ENCODE measurements around the gene PPP4C.

Gene PPP4C

GRCh38 chr16:30083216-30084055, 7.6 kb downstream of the PPP4C start:
- no peak for DNase-seq

DNA sequence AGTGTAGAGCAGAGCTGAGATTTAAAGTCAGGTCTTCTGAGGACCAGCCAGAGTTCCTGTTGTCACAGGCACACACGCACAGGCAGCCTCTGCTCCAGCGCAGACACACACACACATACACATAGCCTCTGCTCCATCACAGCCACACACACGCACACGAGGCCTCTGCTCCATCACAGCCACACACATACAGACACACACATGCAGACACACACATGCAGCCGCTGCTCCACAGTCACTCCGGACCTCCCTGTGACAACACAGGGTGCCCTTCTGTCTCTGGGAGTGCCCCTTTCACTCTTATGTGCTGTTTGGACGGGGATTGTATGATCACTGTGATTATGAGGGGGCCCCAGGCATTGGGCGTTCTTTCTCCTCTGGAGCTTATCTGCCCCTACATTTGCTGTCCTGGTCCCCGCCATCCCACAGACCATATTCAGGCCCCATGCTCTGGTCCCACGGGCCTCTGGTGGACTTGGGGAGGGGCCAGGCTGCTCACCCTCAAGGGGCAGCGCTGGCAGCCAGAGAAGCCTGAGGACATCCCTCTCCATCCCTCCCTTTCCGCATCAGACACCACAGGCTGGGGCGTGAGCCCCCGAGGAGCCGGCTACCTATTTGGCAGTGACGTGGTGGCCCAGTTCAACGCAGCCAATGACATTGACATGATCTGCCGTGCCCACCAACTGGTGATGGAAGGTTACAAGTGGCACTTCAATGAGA, 8.5 kb downstream of the PPP4C start:
- no peak for DNase-seq

- DNase-seq = no peak
Measured at GRCh38 chr16:30084816-30085159, 9.0 kb downstream of the PPP4C start.

- DNase-seq = no peak
Measured at GRCh38 chr16:30085247-30085646, 9.5 kb downstream of the PPP4C start.

- no peak for DNase-seq
Measured at GRCh38 chr16:30085820-30086219, 10.0 kb downstream of the PPP4C start.

DNA sequence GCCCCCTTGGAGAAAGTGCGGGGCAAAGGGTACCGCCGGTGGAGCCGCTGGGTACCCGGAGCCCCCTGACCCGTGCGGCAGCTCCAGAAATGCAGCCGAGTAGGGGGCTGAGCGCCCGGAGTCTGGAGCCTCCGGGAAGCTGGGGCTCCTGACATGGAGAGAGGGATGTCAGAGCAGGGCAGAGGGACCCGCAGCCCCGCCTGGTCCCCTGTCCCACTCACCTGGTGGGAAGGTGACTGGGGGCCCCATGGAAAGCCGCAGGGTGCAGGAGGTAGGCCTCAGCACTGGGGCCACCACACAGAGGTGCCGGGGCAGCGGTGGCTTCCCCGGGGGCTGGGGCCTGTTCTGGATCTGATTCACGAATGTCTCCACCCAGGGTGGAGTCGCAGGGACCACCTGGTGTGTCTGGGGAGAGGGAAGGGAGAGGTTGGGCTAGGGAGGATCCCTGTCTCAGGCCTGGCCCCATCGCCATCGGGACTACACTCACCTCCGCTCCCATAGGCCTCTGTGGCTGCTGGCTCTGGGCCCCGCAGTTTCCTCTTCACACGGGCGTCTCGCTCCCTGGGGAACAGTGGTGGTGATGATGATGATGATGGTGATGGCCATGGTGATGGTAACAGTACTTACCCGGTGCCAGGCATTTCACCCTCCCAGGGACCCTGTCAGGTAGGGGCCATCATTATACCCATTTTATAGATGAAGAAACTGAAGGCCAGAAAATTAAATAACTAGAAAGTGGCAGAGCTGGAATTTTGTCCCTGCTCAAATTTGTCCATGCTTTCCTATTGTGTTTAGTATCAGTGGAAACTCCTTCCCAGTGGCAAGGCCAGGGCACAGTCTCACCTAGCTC, 10.7 kb downstream of the PPP4C start:
- DNase-seq = no peak

DNA sequence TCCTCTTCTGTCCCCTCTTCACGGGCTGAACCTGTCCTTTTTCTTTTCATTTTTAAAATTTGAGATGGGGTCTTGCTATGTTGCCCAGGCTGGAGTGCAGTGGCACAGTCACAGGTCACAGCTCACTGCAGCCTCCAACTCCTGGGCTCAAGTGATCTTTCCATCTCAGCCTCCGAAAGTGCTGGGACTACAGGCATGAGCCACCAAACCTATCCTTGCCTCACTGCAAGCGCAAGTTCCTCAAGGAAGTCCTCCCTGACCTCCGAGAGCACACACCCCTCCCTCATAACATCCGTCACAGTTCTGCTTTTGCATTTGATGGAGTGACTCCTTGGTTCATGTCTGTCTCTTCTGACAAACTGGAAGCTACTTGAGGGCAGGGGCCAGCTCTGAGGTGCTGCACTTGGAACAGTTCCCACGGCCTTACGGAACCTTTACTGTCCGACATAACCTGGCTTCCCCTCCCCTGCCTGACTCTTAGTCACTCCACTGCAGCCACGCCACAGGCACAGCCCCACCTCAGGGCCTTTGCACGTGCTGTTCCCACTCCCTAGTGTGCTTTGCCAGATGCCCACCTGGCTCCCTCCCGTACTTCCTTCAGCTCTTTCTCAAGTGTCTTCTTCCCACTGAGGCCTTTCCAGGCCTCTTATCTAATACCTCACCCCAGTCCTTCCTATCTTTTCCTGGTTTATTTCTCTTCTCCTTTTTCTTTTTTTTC, 11.5 kb downstream of the PPP4C start:
- DNase-seq = no peak

DNA sequence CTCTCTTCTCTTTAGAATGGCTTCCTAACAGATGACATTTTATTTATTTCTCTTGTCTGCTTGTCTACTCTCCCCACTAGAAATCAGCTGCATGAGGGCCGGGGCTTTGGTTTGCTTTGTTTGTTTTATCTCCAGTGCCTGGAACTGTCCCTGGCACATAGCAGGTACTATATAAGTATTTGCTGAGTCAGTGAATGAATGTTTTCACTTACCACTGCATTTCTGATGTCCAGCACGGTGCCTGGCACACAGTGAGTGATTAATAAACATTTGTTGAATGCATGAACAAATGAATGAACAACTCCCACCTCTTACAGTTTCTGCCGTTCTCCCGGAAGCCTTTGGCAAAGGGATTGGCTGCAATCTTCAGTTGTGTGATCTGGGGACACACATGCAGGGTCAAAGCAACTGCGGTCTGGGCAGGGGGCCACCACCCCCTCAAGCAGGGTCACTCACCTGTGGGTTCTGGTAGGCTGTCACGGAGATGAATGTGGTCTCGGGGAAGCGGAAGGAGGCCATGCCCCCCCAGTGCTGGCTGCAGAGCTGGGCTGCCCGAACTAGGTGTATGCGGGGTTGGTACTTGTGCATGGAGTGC, 12.5 kb downstream of the PPP4C start:
- no peak for DNase-seq

- no peak for DNase-seq
Measured at GRCh38 chr16:30088832-30089624, 13.2 kb downstream of the PPP4C start.

- no peak for DNase-seq
Measured at GRCh38 chr16:30090610-30091331, 15.0 kb downstream of the PPP4C start.

- peak; percentile 85 for DNase-seq
Measured at GRCh38 chr16:30091474-30092372, 15.9 kb downstream of the PPP4C start, which contains the start of gene TBX6. TBX6 (minus strand) TSS chr16:30091924; CDS start chr16:30091193, 731 bp downstream.

DNA sequence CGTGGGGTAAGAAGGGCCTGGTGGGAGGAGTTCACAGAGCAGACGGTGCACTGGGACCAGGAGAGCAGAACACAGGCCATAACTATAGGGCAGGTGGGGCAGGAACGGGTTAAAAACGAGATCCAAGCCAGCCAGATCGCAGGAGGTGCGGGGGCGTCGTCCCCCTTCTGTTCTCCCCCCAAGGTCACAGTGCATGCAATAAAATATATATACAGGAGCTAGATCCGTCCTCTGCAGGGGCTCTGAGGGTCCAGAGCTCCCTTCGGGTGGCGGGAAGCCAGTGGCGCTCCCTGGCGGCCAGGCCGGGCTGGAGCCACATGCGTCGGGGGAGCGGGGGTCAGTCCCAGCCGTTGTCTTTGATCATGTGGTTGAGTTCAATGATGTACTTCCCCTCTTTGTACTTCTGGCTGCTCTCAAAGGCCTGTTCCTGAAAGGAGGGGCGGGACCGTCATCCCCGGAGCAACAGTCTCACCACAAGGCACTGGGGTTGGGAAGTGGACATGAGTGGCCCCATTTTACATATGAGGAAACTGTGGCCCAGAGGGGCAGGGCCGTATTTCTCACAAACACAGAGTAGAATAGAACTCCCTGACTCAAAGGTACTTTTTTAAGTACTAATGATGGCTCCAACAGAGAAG, 16.7 kb downstream of the PPP4C start:
- DNase-seq = peak; percentile 81

GRCh38 chr16:30094541-30095165, 18.9 kb downstream of the PPP4C start:
- no peak for DNase-seq

GRCh38 chr16:30095166-30096078, 19.6 kb downstream of the PPP4C start:
- DNase-seq = no peak

DNA sequence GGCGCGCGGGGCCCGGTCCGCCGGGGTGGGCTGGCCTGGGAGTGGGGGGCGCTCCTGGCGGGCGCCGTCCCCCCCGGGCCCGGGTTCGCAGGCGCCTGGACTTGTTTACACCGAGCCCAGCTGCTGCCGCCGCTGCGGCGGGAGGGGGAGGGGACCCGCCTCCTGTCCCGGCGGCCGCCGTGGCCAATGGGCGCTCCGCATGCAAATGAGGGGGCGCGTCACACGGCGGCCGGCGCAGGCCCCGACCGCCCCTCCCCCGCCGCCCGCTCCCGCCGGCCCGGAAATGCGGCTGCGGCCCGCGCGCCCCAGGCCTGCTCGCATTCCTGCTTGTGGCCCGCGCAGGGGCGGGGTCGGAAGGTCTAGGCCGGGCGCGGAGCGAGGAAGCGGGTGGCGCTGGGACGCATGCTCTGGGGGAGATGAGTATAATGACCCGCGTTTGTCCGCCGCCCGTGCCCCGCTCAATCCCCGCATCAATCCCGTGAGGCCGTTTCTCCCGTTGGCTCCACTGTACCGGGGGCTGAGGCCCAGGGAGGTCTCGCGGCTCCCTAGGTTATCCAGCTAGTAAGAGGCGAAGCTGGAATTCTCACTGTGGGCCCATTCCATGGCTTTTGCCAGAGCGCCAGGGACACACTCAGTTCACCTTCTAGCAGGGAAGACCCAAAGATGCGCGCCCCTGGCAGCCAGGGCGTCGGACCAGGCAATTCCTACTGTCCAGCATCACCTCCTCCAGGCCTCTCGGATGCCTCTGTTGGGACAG, 20.5 kb downstream of the PPP4C start, which contains the start of gene YPEL3:
Gene YPEL3 (minus strand): TSS at position 109 of the 757 bp plus-strand sequence. CDS start 731 bp downstream, outside the sequence.
- DNase-seq = peak; percentile 80

- no peak for DNase-seq
Measured at GRCh38 chr16:30096862-30097563, 21.2 kb downstream of the PPP4C start.
